Measurements from ENCODE around the gene SIRT3.
"Not testable (repeated sequence)": the region's sequence is repeated elsewhere in the genome, so short reads cannot be mapped to it uniquely, and the experiment has no call there.

Gene SIRT3

GRCh38 chr11:200224-201003 is 35.7 kb downstream of the SIRT3 start:
- DNase-seq = no peak

- no peak for DNase-seq
These were observed 36.4 kb downstream of the SIRT3 start for GRCh38 chr11:199782-200181.

GRCh38 chr11:199004-199581 is 37.0 kb downstream of the SIRT3 start:
- DNase-seq = no peak

GRCh38 chr11:198236-198806 is 37.8 kb downstream of the SIRT3 start:
- no peak for DNase-seq

- DNase-seq = no peak
These were observed 38.4 kb downstream of the SIRT3 start for GRCh38 chr11:197741-198235.

GRCh38 chr11:196786-197731 is 39.1 kb downstream of the SIRT3 start:
- DNase-seq = no peak

- DNase-seq = not testable (repeated sequence)
These were observed 42.7 kb downstream of the SIRT3 start for GRCh38 chr11:193481-193880.

- not testable (repeated sequence) for DNase-seq
These were observed 43.4 kb downstream of the SIRT3 start, which contains the start of gene SCGB1C1 for GRCh38 chr11:192674-193128. Gene SCGB1C1 (plus strand): TSS chr11:193078. CDS start chr11:193100, 22 bp downstream.

- DNase-seq = not testable (repeated sequence)
These were observed 44.4 kb downstream of the SIRT3 start for GRCh38 chr11:191490-192478.

GRCh38 chr11:190546-190945 is 45.6 kb downstream of the SIRT3 start:
- not testable (repeated sequence) for DNase-seq

GRCh38 chr11:189843-190311 is 46.3 kb downstream of the SIRT3 start:
- not testable (repeated sequence) for DNase-seq

GRCh38 chr11:189200-189783 is 46.9 kb downstream of the SIRT3 start:
- DNase-seq = not testable (repeated sequence)

- DNase-seq = not testable (repeated sequence)
These were observed 55.9 kb downstream of the SIRT3 start for GRCh38 chr11:180242-180641.

All from AML-193 (cell line).